IPS DF 6.9 (cell line): Measurements from ENCODE around the gene B3GNT7.
"Not testable (repeated sequence)": the region's sequence is repeated elsewhere in the genome, so short reads cannot be mapped to it uniquely, and the experiment has no call there.

Experiments
- DNase-seq: peaks from one replicate; pipeline ENCODE4 v3.0.0-alpha.2; 2013; ENCODE audit warnings: low read depth, low spot score
- H3K27ac ChIP-seq: one replicate; pipeline ENCODE4 v1.5.1; 2013; ENCODE audit warnings: low read length, control low read depth
- H3K27me3 ChIP-seq: 2 replicates; pipeline ENCODE4 v1.6.1; 2013; ENCODE audit warnings: mild to moderate bottlenecking, low read length; ENCODE audit not compliant: control insufficient read depth, insufficient read depth
- H3K36me3 ChIP-seq: 2 replicates; pipeline ENCODE4 v1.6.1; 2013; ENCODE audit warnings: low read length; ENCODE audit not compliant: control insufficient read depth, insufficient read depth
- H3K4me1 ChIP-seq: 2 replicates; pipeline ENCODE4 v1.6.1; 2013; ENCODE audit warnings: low read length; ENCODE audit not compliant: control insufficient read depth, insufficient read depth
- H3K4me3 ChIP-seq: 2 replicates; pipeline ENCODE4 v1.5.1; 2013; ENCODE audit warnings: mild to moderate bottlenecking, low read length
- H3K9me3 ChIP-seq: 2 replicates; pipeline ENCODE4 v1.6.1; 2013; ENCODE audit warnings: low read length, inconsistent platforms; ENCODE audit not compliant: control insufficient read depth, insufficient read depth
- WGBS: extraction: QIAGEN DNeasy Blood & Tissue Kit; methylation state at CpG from one replicate; pipeline ENCODE4 v1.1.7; 2013; ENCODE audit warnings: mixed read lengths, missing lambda C conversion rate; ENCODE audit not compliant: insufficient read length, insufficient coverage; 5-methylcytosine and 5-hydroxymethylcytosine counted together

Gene B3GNT7

DNA sequence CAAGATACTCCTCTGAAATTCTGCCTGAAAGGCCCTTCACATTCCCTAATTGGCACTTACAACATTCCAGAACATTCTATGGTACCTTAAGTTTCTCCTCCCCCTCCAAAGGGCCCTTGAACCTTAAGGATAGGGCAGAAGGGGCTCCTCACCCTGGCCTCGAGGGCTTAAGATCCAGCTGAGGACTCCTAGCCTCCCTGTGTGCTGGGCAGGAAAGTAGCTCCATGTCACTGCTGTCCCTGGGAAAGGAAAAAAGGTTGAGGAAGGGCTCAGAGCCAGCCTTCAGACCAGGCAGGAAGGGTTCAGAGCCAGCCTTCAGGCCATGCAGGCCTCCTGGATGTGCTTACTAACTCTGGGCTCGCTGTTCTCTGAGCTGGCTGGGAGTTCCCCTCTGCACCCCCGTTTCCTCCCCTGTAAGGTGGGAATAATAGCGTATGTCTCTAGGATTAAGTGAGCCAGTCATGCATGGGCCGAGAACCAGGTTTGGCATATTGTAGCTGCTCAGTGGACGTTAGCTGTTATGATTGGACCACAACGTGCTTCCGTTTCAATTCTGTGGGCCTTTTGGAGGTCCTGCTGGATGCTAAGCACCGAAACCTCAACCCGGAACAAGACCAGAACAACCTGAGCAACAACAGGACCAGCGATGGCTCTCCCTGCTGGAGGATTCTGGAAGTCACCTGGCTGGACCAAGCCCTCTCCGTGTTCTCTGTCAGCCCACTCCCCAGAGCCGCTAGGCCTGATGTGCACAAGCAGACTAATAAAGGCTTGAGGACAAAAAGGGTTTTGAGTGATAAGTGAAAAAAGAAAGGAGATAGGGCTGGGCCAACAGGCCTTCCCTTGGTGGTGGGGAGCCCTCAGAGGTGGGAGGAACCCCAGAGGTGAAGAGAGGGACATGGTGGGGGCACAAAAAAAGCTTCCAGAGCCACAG lies 1.0 kb upstream of the B3GNT7 start:
- H3K4me3 ChIP-seq, result no peak overlapping the region
- WGBS, result no CpG with 5 or more reads among the region's 13 CpGs
- no peak overlapping the region for H3K27ac ChIP-seq
- peaks cover 8% of the 10 kb centered on the region for H3K4me1 ChIP-seq
- peaks cover 18% of the 10 kb centered on the region; the same call in 1 of the 2 replicates for H3K36me3 ChIP-seq
- no peaks in the 10 kb centered on the region for H3K9me3 ChIP-seq
- H3K27me3 ChIP-seq, result no peaks in the 10 kb centered on the region
- no peak for DNase-seq

DNA sequence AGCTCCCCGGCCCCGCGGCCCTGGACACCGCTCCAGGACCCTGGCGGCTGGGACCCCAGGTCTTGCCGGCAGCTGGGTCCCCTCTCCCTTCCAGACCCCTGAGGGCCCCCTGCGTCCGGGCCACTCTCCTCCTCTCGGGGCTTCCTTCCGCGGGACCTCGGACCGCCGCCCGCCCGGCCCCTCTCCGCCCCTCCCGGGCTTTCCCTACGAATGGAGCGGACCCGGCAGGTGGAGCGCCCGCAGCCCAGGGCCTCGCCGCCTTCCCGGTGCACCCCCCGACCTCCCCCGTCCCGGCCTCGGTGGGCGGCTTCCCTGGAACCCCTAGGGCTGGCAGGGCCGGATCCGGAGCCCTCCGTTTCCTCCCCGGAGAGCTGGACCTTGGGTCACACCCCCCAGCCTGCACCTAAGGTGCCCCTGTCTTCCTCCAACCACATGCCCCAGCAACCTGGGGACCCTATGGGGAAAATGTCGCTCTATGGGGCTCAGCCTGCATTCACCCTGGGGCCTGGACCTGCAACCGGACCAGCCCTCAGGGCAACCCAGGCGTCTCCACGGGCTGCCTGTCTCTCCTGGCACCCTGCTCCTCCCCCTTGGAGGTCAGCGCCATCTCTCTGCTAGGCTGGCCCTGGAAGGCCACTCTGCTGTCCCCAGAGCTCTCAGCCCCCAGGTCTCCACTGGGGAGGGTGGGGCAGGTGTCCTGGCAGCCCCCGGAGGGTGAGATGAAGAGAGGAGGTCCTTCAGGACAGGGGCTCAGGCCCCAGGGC lies 730 bp downstream of the B3GNT7 start:
- peak overlapping the region; percentile 50; the same call in 1 of the 2 replicates for H3K4me3 ChIP-seq
- no peaks in the 10 kb centered on the region for H3K9me3 ChIP-seq
- no peak overlapping the region for H3K27ac ChIP-seq
- no peaks in the 10 kb centered on the region for H3K27me3 ChIP-seq
- no CpG with 5 or more reads among the region's 41 CpGs for WGBS
- H3K36me3 ChIP-seq, result peaks cover 18% of the 10 kb centered on the region; the same call in 1 of the 2 replicates
- DNase-seq, result no peak
- peaks cover 8% of the 10 kb centered on the region for H3K4me1 ChIP-seq

DNA sequence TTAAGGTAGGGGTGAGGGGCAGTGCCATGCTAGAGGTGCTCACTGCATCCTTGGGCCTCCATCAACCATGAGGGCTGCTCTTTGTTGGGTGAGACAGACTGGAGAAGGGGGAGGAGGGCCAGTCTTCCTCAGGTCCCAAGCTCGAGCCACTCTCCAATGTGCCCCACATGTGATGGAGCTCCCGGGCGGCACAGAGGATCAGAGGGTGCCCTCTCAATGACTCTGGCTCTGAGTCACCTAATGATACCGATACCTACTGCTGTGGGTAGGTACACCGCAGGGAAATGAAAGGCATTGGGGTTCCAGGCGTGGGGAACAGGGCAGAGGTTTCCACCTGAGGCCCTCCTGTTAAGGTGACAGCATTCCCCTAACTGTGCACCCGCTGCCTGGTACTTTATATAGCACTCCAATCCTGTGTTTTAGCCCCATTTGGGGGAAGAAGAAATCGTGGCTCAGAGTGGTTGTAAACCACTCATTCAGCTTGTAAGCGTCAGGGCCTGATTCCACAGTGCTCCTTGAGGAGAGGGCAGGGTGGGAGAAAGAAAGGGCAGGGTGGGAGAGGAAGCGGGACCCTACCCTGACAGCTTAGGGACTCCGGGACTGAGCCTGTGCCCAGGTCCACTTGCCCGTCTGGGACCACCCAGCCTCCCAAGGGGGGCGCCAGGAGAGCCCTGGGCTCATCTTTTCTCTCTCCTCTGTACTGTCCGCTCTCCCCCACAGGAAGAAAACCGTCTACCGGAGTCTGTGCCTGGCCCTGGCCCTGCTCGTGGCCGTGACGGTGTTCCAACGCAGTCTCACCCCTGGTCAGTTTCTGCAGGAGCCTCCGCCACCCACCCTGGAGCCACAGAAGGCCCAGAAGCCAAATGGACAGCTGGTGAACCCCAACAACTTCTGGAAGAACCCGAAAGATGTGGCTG lies 1.8 kb downstream of the B3GNT7 start:
- H3K27me3 ChIP-seq, result no peaks in the 10 kb centered on the region
- WGBS, result no CpG with 5 or more reads among the region's 22 CpGs
- H3K4me1 ChIP-seq, result peaks cover 8% of the 10 kb centered on the region

DNA sequence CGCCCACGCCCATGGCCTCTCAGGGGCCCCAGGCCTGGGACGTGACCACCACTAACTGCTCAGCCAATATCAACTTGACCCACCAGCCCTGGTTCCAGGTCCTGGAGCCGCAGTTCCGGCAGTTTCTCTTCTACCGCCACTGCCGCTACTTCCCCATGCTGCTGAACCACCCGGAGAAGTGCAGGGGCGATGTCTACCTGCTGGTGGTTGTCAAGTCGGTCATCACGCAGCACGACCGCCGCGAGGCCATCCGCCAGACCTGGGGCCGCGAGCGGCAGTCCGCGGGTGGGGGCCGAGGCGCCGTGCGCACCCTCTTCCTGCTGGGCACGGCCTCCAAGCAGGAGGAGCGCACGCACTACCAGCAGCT lies 2.4 kb downstream of the B3GNT7 start:
- no peak for DNase-seq
- no CpG with 5 or more reads among the region's 28 CpGs for WGBS
- H3K27me3 ChIP-seq, result no peaks in the 10 kb centered on the region
- no peak overlapping the region for H3K27ac ChIP-seq
- H3K36me3 ChIP-seq, result peaks cover 18% of the 10 kb centered on the region; the same call in 1 of the 2 replicates
- no peaks in the 10 kb centered on the region for H3K9me3 ChIP-seq
- peaks cover 7% of the 10 kb centered on the region for H3K4me1 ChIP-seq
- no peak overlapping the region for H3K4me3 ChIP-seq

More for the DNA sequence above, 1.8 kb downstream of the B3GNT7 start:
- H3K4me3 ChIP-seq, result no peak overlapping the region
- no peak overlapping the region for H3K27ac ChIP-seq
- H3K9me3 ChIP-seq, result no peaks in the 10 kb centered on the region
- H3K36me3 ChIP-seq, result peaks cover 18% of the 10 kb centered on the region; the same call in 1 of the 2 replicates
- DNase-seq, result no peak

DNA sequence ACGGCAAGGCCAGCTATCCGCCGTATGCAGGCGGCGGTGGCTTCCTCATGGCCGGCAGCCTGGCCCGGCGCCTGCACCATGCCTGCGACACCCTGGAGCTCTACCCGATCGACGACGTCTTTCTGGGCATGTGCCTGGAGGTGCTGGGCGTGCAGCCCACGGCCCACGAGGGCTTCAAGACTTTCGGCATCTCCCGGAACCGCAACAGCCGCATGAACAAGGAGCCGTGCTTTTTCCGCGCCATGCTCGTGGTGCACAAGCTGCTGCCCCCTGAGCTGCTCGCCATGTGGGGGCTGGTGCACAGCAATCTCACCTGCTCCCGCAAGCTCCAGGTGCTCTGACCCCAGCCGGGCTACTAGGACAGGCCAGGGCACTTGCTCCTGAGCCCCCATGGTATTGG lies 3.1 kb downstream of the B3GNT7 start:
- Histone ChIP-seq H3K9me3 (no peaks in the 10 kb centered on the region), H3K27me3 (no peaks in the 10 kb centered on the region), H3K4me3 (no peak overlapping the region), H3K4me1 (peaks cover 3% of the 10 kb centered on the region), H3K27ac (no peak overlapping the region), H3K36me3 (peaks cover 18% of the 10 kb centered on the region; the same call in 1 of the 2 replicates)
- no CpG with 5 or more reads among the region's 27 CpGs for WGBS
- no peak for DNase-seq

DNA sequence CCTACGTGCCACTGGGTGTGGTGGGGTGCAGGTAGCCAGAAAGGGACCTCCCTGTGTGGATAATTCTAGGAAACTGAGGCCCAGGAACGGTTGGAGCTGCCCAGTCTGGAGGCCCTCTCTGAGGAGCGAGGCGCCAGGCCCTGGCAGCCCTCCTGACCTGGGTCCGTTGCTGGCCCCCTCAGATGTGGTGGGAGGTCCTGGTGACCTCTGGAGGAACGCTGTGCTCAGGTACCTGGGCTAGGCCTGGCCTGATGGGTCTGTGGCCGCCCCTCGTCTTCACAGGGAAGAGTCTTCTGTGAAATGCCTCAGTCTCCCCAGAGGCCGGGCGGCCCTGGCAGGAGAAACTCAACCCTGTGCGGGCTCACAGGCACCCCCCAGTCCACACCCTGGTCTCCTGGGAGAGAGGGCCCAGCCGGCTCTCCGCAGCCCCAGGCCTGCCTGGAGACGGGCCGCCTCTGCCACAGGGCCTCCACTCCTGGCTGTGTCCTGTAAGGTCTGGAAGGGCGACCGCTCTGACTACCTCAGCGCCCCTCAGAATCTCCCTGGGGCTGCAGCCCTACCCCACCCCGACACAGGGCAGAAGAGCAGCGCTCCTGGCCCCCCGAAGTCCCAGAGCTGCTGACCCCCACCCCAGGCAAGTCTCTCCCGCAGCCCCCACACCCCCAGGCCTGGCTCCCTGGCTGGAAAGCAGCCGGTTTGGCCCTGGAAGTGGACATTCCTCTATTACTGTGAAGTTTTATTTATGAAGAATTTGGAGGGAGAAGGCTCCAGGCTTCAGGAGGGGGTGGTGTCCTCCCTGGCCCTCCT lies 3.7 kb downstream of the B3GNT7 start:
- WGBS, result no CpG with 5 or more reads among the region's 23 CpGs
- H3K27ac ChIP-seq, result no peak overlapping the region

DNA sequence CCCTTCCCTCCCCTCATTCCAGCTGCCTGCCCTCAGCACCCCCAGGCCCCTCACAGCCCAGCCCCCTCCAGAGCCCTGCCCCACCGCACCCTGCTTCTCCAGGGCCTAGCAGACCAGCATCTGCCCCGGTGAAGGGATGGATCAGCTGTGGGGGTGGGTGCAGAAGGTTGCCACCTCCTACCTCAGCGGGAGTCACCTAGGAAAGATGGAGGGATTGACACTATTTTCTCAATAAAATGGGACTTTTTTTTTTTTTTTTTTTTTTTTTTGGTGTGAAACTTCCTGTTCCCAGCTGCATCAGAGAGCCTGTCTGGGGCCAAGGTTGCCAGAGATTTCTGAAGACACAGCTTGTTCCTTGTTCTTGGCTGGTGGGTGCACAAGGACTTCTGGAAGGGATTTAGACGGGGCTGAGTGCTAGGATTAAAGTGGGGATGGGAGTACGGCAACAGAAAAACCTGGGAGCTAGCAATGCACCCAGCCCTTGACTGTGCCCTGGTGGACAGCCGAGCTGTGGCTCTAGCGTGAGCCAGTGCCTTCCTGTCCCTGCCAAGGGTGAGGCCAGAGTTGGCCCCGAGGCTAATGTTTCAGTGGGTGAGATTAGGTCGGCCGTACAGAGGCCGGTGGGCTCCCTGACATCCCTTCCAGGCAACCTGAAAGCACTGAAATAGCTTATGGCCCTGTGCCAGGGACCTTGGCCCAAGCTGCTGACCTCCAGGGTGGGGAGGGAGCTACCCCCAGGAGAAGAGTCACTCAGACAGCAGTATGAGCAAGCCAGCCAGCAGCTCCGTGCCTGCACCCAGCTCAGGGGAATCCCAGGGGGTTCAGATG lies 4.6 kb downstream of the B3GNT7 start:
- no peak overlapping the region for H3K27ac ChIP-seq
- WGBS, result no CpG with 5 or more reads among the region's 12 CpGs
- H3K4me1 ChIP-seq, result no peaks in the 10 kb centered on the region; the same call in 1 of the 2 replicates
- no peak for DNase-seq
- no peaks in the 10 kb centered on the region for H3K9me3 ChIP-seq
- no peak overlapping the region for H3K4me3 ChIP-seq
- no peaks in the 10 kb centered on the region for H3K27me3 ChIP-seq
- peaks cover 18% of the 10 kb centered on the region; the same call in 1 of the 2 replicates for H3K36me3 ChIP-seq

More for the DNA sequence above, 3.7 kb downstream of the B3GNT7 start:
- peaks cover 18% of the 10 kb centered on the region; the same call in 1 of the 2 replicates for H3K36me3 ChIP-seq
- H3K4me3 ChIP-seq, result no peak overlapping the region
- no peak for DNase-seq
- H3K27me3 ChIP-seq, result no peaks in the 10 kb centered on the region
- H3K9me3 ChIP-seq, result no peaks in the 10 kb centered on the region
- H3K4me1 ChIP-seq, result no peaks in the 10 kb centered on the region; the same call in 1 of the 2 replicates

DNA sequence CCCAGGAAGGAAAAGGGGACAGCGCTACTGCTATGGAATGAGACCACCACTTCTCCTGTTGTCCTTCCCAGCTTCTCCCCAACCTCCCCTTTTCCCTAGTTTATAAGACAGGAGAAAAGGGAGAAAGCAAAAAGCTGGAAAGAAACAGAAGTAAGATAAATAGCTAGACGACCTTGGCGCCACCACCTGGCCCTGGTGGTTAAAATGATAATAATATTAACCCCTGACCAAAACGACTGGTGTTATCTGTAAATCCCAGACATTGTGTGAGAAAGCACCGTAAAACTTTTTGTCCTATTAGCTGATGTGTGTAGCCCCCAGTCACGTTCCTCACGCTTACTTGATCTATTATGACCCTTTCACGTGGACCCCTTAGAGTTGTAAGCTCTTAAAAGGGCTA lies 5.2 kb downstream of the B3GNT7 start:
- not testable (repeated sequence) for H3K4me3 ChIP-seq, H3K9me3 ChIP-seq, H3K4me1 ChIP-seq, DNase-seq, H3K27me3 ChIP-seq, H3K27ac ChIP-seq
- WGBS, result no CpG with 5 or more reads among the region's 8 CpGs
- peaks cover 18% of the 10 kb centered on the region; the same call in 1 of the 2 replicates for H3K36me3 ChIP-seq

DNA sequence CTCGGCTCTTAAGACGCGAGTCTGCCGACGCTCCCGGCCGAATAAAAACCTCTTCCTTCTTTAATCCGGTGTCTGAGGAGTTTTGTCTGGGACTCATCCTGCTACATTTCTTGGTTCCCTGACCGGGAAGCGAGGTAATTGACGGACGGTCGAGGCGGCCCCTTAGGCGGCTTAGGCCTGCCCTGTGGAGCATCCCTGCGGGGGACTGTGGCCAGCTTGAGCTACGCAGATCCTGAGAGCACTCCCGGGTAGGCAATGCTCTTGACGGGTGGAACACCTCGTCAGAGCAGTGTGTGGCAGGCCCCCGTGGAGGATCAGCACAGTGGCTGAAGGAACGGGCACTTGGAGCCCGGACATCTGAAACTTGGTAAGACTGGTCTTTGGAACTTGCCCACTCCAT lies 5.6 kb downstream of the B3GNT7 start:
- H3K4me1 ChIP-seq, H3K27ac ChIP-seq, H3K4me3 ChIP-seq, H3K27me3 ChIP-seq, H3K9me3 ChIP-seq, DNase-seq: not testable (repeated sequence)
- H3K36me3 ChIP-seq, result peaks cover 18% of the 10 kb centered on the region; the same call in 1 of the 2 replicates
- WGBS, result no CpG with 5 or more reads among the region's 23 CpGs
